COLO668 (cell line): Measurements from ENCODE around the gene GNPDA2.
A peak's percentile ranks its signal among the peaks of the same experiment; 100 is the strongest.
"Not testable (repeated sequence)": the region's sequence is repeated elsewhere in the genome, so short reads cannot be mapped to it uniquely, and the experiment has no call there.

Experiments
- DNase-seq: peaks from one replicate; lab custom pipeline; 2025; ENCODE audit not compliant: unreplicated experiment; lab: John Stamatoyannopoulos, UW

The GNPDA2 gene

DNA sequence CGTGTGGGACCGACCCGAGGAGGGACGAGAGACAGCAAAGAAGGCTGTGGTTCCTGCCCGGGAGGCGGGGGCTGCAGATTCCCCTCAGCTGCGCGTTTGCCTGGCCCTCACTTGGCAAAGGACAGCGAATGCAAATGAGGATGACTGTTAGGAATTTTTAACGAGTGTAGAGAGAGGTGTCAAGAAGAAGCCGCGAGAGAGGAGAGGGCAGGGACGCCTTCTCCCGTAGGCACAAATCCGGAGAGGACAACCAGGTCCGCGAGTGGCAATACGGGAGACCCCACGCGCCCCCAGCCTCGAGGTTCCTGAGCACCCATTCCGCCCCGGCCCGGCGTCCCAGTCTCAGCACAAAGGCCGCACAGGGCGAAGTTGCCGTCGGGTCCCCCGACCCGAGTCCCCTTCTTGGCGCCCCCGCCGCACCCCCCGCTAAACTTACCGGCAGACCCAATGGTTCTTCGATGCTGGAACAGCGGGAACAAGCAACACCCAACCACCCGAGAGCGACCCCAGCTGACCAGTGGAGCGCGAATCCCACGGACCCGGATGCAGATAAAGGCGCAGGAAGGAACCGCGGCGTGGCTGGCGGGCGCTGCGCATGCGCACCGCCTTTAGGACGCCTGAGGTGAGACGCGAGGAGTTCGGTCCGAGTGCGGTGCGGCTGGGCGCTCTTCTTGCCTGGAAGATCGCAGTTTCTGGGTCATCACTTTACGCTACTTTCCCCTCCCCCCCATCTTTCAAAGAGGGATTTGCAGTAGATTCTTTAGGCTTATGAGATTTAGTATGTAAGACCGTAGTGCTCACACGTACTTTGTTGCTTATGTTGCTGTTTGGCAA, at the start of gene GNPDA2:
Gene GNPDA2, minus strand, starts transcription at position 519 of the 834 bp plus-strand sequence. CDS start 4,349 bp downstream, outside the sequence.
- DNase-seq, result peak; percentile 90

DNA sequence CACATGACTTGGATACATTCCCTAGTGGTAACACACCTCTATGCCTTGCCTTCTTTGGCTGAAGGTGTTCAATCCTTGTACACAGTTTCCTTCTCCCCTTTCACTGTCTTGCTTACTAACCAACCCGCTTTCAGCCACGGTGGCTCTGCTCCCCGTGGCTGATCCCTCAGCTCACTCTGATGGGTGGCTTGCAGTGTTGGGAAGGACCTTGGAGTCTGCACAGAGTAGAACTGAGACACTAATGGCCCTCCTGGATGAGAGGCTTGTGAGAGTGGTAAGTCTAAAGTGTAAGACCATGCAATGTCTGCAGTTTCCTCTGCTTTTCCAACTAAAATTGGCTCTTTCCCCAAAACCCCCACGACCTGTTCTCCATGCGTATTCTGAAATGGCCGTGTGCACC, 46.0 kb upstream of the GNPDA2 start:
- no peak for DNase-seq

DNA sequence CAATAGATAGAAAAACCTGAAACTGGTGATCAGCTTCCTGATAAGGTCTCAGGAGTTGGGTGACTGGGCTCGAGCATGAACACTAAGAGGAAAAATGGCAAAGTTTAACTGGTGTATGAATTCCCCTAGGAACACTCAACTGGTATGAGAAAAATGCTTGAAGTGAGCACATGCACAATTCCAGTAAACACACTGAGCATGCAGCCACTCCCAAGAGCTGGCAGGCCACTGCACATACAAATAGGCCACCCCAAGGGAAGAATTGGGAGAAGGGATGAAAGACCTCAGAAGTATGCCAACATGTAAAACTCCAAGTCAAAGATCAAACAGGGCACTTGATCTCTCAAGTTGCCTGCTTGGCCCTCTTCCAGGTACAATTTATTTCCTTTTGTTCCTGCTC, 45.4 kb upstream of the GNPDA2 start:
- DNase-seq, result no peak

DNA sequence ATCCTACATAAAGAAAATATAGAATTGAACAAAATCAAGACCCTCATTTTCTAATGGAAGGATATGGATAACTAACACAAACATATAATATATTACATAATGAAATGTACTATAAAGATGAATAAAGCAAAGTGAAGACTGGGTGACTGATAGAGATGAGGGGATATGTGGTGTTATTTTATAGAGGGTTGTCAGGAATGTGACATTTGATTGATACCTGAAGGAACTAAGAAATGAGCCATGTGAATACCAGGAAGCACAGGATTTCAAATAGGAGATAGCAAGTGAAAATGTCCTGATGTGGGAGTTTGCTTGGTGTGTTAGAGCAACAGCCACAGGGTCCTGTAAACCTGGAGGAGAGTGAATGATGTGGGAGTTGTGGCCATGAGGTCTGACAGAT, 40.1 kb upstream of the GNPDA2 start:
- DNase-seq, result no peak

DNA sequence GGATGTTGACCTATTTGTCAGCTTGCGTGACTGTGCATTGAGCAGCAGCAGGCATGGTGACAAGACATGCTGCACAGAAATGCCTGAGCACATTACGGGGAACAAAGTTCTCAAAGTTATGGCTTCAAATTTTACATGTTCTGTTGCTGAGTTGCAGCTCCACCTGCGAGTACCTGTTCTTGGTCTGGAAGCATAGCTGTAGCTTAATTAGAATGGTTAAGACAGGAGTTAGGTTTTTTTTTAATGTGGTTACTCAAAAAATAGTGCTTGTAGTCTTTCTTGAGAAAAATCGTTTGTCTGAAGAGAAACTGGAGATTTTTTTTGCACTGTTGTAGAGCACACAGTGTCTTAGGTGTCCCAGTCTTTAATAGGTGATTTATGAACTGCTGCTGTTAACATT, 38.8 kb upstream of the GNPDA2 start:
- DNase-seq, result no peak

DNA sequence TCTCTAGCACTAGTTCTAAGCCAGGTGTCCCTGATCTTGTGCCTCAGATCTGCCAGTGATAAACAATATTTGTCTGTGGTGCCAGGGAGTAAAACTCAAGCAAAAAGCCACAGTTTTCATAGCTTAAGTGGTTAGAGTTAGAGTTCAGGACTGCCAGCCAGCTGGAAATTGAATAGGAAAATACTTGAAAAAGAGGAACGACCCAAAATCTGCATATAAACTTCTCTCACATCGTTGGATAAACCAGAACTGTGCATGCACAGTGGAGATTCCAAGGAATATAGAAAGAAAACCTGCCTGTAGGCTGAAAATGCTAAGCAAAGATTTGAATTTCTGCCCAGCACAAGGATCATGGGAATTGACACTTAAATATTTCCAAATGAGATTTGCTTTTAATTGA, 35.0 kb upstream of the GNPDA2 start:
- DNase-seq, result no peak

DNA sequence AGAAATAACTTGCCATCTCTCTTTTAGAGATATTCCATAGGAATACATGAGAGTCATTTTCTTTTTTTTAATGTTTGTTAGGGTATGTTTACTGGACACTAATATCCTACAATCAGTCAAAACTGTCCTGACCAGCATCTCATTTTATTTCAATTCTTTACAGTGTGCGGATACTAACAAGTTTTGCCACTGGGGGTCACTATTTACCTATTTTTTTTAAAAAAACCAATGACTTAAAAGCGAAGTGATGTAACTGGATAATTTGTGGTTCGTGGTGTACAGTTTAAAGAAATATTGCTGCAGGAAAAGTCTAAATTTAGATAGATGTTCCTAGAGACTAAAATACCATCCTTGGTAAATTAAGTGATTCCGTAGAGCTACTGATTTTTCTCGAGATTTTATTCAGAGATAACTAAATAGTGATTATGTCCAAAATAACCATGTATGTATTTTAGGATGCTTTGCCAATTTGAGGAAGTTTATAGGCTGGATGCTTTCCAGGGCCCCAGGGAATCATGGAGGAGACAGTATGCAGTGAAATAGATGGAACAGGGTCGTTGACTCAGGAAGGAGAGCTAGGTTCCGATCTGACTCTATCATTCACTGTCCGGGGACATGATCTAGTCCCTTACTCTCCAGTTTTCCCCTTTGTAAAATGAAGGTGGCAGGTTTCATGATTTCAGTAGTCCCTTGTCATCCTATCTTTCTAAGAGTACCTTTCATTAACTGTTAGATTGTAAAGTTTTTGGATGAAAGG, 34.0 kb upstream of the GNPDA2 start:
- peak; percentile 3 for DNase-seq

DNA sequence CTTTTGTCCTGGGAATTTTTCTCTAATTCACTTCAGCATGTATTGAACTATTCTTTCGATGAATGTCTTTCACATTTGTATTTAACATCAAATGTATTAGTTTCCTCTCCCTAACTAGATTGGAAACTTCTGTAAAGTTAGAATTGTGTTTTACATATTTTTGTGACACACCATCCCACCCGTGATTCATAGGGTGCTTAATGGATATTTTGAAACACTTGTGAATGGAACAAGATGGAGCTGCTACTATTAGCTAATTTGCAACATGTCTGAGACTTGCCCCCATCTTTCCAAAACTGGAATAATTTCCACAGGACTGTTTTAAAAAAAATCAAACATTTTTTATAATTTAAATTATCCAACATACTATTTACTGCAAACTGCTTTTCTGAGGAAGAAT, 30.2 kb upstream of the GNPDA2 start:
- no peak for DNase-seq

DNA sequence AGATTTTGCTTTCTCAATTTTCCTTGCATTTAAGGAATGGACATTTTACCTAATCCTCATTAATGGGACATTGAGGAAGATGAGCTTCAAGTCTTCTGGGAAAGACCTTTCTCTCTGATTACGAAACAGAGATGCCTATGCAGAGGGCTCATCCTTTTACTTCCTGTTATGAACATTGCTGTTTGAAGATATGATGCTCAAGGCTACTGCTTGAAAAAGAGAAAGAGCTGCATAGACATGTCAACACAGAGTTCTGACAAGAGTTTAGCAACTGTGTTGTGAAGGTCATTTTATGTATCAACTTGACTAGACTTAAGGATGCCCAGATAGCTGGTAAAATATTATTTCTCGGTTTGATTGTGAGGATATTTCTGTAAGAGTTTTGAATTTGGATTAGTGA, 13.8 kb upstream of the GNPDA2 start:
- DNase-seq, result no peak

DNA sequence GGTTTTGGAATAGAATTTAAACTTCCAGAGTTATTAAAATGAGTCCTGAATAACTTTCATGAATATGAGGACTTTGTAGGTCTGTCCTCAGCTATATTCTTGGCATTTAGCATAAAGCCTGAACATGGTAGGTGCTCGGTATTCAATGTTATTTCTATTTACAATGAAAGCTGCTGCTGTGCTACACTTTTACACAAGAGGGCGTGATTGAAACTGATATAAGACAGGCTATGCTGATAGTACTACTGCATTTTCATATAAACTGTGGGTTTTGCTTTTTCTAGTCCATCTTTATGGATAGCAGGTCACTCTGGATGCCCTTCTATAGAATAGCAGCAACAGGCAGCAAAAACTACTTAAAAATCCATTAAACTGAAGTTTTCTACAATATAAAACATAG, 12.3 kb upstream of the GNPDA2 start:
- DNase-seq, result no peak

DNA sequence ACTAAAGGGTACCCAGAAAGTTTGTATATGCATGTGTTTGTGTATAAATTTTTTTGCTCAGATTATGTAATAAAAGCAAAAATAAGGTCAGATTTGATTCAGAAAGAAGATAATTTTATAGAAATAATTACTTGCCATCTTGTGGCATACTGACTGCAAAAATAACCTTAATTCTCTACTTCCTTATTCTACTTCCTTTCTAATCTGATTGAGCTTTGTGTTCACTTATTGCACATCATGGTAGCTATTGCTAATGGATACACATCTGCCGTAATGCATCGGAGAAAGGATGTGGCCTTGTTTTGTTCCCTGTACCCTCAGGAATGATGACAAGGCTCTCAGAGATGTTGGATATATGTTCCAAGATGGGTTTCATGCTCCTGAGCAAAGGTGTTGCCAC, 10.5 kb upstream of the GNPDA2 start:
- no peak for DNase-seq

DNA sequence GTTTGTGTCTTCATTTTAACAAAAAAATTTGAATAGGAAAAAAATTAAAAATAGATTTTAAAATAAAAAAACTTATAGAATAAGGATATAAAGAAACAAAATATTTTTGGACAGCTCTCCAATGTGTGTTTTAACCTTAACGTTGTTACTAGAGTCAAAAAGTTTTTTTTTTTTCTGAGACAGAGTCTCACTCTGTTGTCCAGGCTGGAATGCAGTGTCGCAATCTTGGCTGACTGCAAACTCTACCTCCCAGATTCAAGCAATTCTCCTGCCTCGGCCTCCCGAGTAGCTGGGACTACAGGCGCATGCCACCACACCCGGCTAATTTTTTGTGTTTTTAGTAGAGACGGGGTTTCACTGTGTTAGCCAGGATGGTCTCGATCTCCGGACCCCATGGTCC, 2.3 kb upstream of the GNPDA2 start:
- not testable (repeated sequence) for DNase-seq

DNA sequence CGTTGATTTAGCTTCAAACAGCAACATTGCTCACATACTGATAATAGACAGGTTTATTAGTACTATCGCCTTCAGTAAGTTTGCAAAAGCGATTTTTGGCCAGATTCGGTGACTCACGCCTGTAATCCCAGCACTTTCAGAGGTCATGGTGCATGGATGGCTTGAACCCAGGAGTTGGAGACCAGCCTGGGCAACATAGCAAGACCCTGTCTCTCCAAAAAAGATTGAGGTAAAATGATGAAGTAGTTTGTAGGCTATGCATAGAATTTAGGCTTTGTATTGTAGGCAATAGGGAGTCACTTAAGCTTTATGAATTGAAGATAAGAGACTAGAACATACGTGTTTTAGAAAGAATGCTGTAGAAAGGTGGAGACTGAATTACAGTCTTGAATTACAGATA, 1.1 kb upstream of the GNPDA2 start:
- no peak for DNase-seq

DNA sequence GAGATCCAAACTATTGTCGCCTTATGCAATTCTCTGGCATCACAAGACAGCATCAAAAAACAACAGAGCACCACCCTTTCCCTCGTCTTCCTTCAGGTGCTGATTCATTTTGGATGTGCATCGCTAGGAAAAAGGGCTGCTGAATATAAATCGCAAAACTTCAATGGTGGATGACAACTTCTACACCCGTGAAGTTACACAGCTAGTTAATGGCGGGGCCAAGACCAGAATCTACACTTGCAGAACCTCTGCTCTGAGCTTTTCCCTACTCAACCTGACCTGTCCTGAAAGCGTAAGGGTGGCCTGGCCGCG, 674 bp downstream of the GNPDA2 start:
- no peak for DNase-seq

DNA sequence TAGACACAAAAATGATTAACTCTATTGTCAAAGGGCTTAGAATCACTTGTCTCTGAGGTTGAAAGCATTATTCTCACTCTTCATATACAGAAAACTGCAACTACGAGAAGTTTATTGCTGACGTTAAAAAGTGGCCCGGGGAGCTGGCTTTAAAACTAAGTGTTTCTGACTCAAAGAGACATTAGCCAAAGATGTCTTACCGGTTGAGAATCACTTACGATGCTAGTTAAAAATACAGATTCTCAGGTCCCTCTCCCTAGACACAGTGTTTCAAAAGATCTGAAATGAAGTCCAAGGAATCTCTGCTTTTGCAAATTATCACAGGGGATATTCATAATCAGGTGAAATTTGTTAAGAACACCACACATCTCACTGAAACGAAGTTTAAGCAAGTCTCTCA, 1.2 kb downstream of the GNPDA2 start:
- no peak for DNase-seq

DNA sequence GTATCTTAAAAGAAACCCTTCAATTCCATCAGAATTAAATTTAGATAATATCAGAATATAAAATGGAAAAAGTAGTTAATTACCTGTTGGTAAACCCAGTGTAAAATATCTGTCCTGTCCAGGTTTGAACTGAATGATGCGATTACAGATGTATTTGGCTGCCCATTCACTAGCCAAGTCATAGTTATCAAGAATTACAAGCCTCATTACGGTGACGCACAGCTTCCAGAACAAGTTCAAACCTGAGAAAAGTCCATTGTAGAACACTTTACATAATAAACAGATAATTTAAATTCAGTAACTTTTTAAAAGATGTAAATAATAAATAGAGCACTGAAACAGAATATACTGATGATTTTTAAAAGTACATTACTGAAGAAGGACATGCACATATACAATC, 4.4 kb downstream of the GNPDA2 start:
- no peak for DNase-seq

DNA sequence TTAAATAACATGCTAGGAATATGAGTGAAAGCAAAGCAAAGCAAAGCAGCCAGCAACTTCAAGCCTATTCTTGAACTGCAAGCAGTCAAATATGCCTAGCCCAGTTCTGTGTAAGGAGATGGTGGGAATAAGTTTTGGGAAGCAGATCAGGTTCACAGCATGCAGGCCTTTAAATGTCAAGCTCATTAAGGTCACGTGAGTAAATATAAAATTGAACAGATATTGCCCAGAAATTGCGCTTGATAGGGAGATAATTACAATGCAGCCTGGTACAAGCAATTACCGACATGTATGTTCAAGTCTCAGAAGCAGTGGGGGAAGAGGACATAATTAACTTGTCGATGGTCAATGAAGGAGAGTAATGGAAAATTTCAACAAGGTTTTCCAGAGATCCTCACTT, 6.0 kb downstream of the GNPDA2 start:
- DNase-seq, result no peak

DNA sequence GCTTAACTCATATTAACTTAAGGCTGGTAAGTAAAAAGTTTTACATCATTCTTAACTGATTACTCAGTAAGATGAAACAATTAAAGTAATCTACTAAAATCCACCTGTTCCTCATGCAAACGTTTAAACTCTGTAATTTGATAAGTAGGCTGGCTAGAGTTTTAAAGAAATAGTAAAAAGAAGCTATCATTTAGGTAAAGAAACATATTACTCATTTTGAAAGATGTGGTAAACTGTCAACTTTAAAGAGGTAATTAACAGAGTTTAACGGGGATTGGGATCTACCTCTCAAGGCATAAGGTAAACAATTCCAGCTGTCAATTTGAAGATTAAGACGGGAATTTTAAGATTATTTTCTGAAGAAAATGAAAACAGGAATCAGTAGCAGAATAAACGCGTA, 9.8 kb downstream of the GNPDA2 start:
- DNase-seq, result no peak

DNA sequence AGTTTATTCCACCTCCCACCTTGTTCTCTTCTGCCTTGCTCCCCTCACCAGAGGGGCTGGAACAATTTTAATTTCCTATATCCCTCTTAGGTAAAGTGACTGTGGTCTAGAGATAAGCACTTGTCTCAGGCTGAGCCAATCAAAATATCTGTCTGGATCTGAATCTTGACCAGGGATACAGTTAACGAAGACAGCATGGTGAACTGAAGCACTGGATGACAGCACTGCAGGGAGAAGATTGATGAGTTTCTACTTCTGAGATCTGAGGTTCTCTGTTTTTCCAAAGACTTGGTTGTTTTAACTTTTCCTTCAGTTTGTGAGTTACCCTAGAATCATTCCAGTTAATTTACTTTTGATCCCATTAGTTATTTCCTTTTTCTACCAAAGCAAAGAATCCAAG, 13.2 kb downstream of the GNPDA2 start:
- no peak for DNase-seq

DNA sequence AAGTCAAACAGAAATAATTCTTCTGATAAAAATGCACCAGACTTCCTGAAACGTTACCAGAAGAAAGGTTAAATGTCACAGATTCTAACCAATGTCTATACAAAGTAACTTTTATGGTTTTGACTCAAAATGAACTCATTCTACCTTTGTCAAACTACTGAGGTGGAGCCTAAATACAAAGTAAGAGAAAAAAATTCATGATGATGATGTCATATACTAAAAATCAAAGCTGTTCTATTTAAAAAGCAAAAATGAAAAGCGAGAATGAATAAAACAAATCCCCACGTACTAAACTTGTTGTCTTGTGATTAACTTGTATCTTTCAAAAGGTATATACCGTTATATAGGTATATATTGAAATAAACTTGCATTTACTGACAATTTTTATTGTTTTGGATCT, 21.7 kb downstream of the GNPDA2 start:
- no peak for DNase-seq

DNA sequence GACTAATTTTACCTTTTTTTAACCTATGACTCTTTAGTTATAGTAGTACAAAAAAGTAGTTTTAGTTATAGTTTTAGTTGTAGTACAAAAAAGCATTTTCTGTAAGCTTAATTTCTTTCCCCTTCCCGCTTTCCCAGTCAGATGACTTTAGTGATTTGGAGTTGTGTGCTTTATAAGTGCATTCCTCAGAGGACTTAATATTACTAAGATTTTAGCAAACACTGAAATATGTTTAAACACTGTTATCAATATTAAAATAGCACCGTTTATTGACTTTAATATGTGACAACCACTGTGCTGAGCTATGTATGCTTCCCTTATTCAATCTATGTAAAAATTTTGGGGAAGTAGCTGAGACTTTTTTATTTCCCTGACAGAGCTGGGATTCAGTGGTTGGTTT, 25.3 kb downstream of the GNPDA2 start:
- no peak for DNase-seq

DNA sequence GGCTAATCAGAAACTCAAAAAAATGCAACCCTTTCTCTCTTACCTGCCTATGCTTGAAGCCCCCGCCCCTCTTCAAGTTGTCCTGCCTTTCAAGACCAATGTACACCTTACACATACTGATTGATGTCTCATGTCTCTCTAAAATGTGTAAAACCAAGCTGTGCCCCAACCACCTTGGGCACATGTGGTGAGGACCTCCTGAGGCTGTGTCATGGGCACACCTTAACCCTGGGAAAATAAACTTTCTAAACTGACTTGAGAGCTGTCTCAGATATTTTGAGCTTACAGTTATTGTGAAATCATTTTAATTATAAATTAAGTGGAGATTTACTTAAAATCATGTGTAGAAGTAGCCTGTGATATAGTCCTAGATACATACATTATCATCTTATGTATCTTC, 25.9 kb downstream of the GNPDA2 start:
- no peak for DNase-seq

DNA sequence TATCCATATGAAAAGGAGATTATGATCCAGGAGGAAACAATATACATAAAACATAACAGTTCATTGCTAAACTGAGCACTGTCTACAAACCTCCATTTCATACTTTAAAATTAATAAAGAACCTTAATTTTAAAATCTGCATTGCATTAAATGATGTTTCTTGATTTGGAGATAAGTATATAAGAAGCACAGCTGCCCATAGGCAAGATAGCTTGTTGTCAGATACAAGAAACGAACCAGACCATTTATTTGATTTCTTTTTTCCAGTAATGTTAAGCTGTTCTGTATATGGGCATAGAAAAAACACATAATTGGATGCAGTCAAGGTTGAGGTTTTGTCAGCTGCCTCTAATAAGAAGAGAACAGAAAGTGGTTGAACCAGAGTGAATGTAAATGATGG, 41.7 kb downstream of the GNPDA2 start:
- DNase-seq, result no peak
